Endothelial cell of umbilical vein (primary cell): ENCODE data around the gene RMND5A. TPM values are rescaled to one million over a fixed set of nuclear protein-coding genes. Genes with fewer than 3 reads are reported as not detected.
A peak's percentile ranks its signal among the peaks of the same experiment; 100 is the strongest.

ENCODE experiments used
- BruUV-seq: library from RNA; stranded (reverse); fragments of 400-500 nt; replicated peaks from 2 replicates; lab custom pipeline; 2021; lab: Mats Ljungman, UMichigan
- CTCF ChIA-PET: fragments of 300-600, 350-600 bp; sonication (Branson Sonifier 250); formaldehyde crosslinking; loops from one replicate; lab custom pipeline; 2021; ENCODE audit warnings: antibody characterized with exemption, inconsistent platforms; lab: Charles Lee
- POLR2A ChIA-PET: fragments of 300-600, 350-600 bp; sonication (Branson Sonifier 250); formaldehyde crosslinking; loops from one replicate; lab custom pipeline; 2021; ENCODE audit warnings: antibody characterized with exemption, inconsistent platforms; lab: Charles Lee
- DNase-seq: peaks from one replicate; pipeline ENCODE4 v3.0.0-alpha.2; 2011; ENCODE audit warnings: low read depth, low spot score
- FAIRE-seq: peaks from 2 replicates; lab custom pipeline; 2011; peaks lifted over from hg19 to GRCh38; lab: Jason Lieb, UNC
- H2AFZ ChIP-seq: 2 replicates; pipeline ENCODE4 v1.6.0; 2012; ENCODE audit warnings: low read depth, low read length, control low read depth, inconsistent platforms
- H3K27ac ChIP-seq: 2 replicates; pipeline ENCODE4 v1.5.1; 2011; ENCODE audit warnings: low read depth, mild to moderate bottlenecking, control low read depth, low read length, moderate library complexity; ENCODE audit not compliant: insufficient read depth
- H3K27me3 ChIP-seq, 2 experiments: 2 replicates each; pipeline versions ENCODE4 v1.6.0 to v1.6.1; 2011; ENCODE audit warnings: low read length in 2 of 2, mixed read lengths in 1 of 2; ENCODE audit not compliant: control insufficient read depth in 2 of 2, insufficient read depth in 2 of 2
- H3K36me3 ChIP-seq, 2 experiments: 2 replicates in 1 of 2; 3 replicates in 1 of 2; pipeline ENCODE4 v1.5.1; 2011; ENCODE audit warnings: low read length in 2 of 2, mild to moderate bottlenecking in 1 of 2, moderate library complexity in 1 of 2; ENCODE audit not compliant: control insufficient read depth in 2 of 2, insufficient read depth in 2 of 2; ENCODE audit errors: extremely low read depth in 1 of 2
- H3K4me1 ChIP-seq: 3 replicates; pipeline ENCODE4 v1.5.1; 2011; ENCODE audit warnings: mild to moderate bottlenecking, low read length; ENCODE audit not compliant: control insufficient read depth, insufficient read depth; ENCODE audit errors: extremely low read depth
- H3K4me2 ChIP-seq: 2 replicates; pipeline ENCODE4 v1.6.1; 2011; ENCODE audit warnings: low read length, control low read depth, mixed read lengths; ENCODE audit not compliant: insufficient read depth
- H3K4me3 ChIP-seq, 3 experiments: fragments of 200-600 bp in 1 of 3; sonication (generic), shearing (Covaris generic) in 1 of 3; replicated peaks in 1 of 3; 2 replicates each; pipeline ENCODE4 v1.5.1; 2011 to 2016; ENCODE audit warnings: control low read depth in 3 of 3, low read length in 3 of 3, mild to moderate bottlenecking in 2 of 3, inconsistent platforms in 1 of 3, low read depth in 1 of 3, moderate library complexity in 1 of 3; ENCODE audit not compliant: insufficient read depth in 1 of 3
- H3K79me2 ChIP-seq: 2 replicates; pipeline ENCODE4 v1.6.0; 2012; ENCODE audit warnings: low read length, inconsistent platforms; ENCODE audit not compliant: control insufficient read depth, insufficient read depth
- H3K9ac ChIP-seq: replicated peaks from 2 replicates; pipeline ENCODE3; 2011; ENCODE audit warnings: low read length, control low read depth; ENCODE audit not compliant: insufficient read depth; ENCODE audit errors: extremely low read depth
- H3K9me1 ChIP-seq: replicated peaks from 3 replicates; pipeline ENCODE4 v1.6.0; 2011; ENCODE audit warnings: mild to moderate bottlenecking, low read length; ENCODE audit not compliant: control insufficient read depth, insufficient read depth; ENCODE audit errors: extremely low read depth
- H3K9me3 ChIP-seq: replicated peaks from 2 replicates; pipeline ENCODE4 v1.5.1; 2012; ENCODE audit warnings: low read length, inconsistent platforms; ENCODE audit not compliant: control insufficient read depth, insufficient read depth
- H4K20me1 ChIP-seq: replicated peaks from 2 replicates; pipeline ENCODE3; 2011; ENCODE audit warnings: mild to moderate bottlenecking, low read length; ENCODE audit not compliant: control insufficient read depth, insufficient read depth; ENCODE audit errors: extremely low read depth
- EZH2 ChIP-seq: IDR thresholded peaks from 2 replicates; pipeline ENCODE4 v1.6.1; 2012; ENCODE audit warnings: borderline replicate concordance, low read depth, mild to moderate bottlenecking, moderate library complexity, low read length, inconsistent platforms; ENCODE audit not compliant: severe bottlenecking
- FOS ChIP-seq: IDR thresholded peaks from 2 replicates; pipeline ENCODE4 v1.6.1; 2011; ENCODE audit warnings: mild to moderate bottlenecking, low read length, moderate library complexity, borderline replicate concordance; ENCODE audit not compliant: insufficient read depth
- GATA2 ChIP-seq: IDR thresholded peaks from 2 replicates; pipeline ENCODE4 v1.7.0; 2011; ENCODE audit warnings: low read depth, mild to moderate bottlenecking, moderate library complexity, mixed read lengths, low read length; ENCODE audit not compliant: insufficient read length, insufficient read depth
- JUN ChIP-seq: IDR thresholded peaks from 2 replicates; pipeline ENCODE4 v1.6.1; 2011; ENCODE audit warnings: borderline replicate concordance, low read depth; ENCODE audit not compliant: insufficient read length, insufficient read depth
- MYC ChIP-seq: IDR thresholded peaks from one replicate; pipeline ENCODE4 v1.6.1; 2011; ENCODE audit warnings: mild to moderate bottlenecking, low read depth, low read length
- POLR2A ChIP-seq: IDR thresholded peaks from 2 replicates; pipeline ENCODE4 v1.6.1; 2012; ENCODE audit warnings: low read depth, mild to moderate bottlenecking, control low read depth, low read length
- POLR2AphosphoS5 ChIP-seq: IDR thresholded peaks from 2 replicates; pipeline ENCODE4 v1.6.1; 2012; ENCODE audit warnings: low read depth, mild to moderate bottlenecking, control low read depth, low read length, moderate library complexity; ENCODE audit not compliant: insufficient read depth
- dilution Hi-C: fragments of 300-500 bp; cut with MboI; formaldehyde crosslinking; loops from one replicate; pipeline ENCODE4 v1.15.0; 2019; ENCODE audit warnings: low sequenced_read_pairs; ENCODE audit not compliant: extremely low pct_ligation_motif_present
- intact Hi-C: fragments of 100-400 bp; cut with micrococcal nuclease; formaldehyde crosslinking; loops from one replicate; pipeline ENCODE4 v1.10.0; 2022
- polyA plus RNA-seq, 4 experiments: library from polyadenylated mRNA; depleted of rRNA in 3 of 4; stranded (reverse) in 3 of 4; unstranded in 1 of 4; fragments of >200 nt; gene quantifications; 2 replicates each; pipeline versions ENCODE4 v1.2.1 to v1.2.3, GENCODE V29; 2011 to 2012; ENCODE audit warnings: missing spikeins in 1 of 4
- total RNA-seq: library from RNA; stranded (reverse); gene quantifications from 2 replicates; pipeline ENCODE4 v1.2.3, GENCODE V29; 2021
- TF ChIP-seq, protein P1 (sequence below): IDR thresholded peaks from 2 replicates; pipeline ENCODE4 v1.6.1; 2011; ENCODE audit not compliant: insufficient read depth, insufficient read length
- TF ChIP-seq, protein P2 (sequence below), 2 donors: IDR thresholded peaks; 1 replicate in 1 of 2; 2 replicates in 1 of 2; pipeline ENCODE4 v1.5.1; 2011; ENCODE audit warnings: low read length in 2 of 2, mild to moderate bottlenecking in 2 of 2, moderate library complexity in 2 of 2, control low read depth in 1 of 2, inconsistent platforms in 1 of 2, low read depth in 1 of 2; ENCODE audit not compliant: insufficient read depth in 1 of 2; ENCODE audit errors: extremely low read depth in 1 of 2

Gene RMND5A
- total and polyA plus RNA-seq, 2 donors (not counting 3 experiments of a cell fraction or from before 2014, with no cell fraction given) = 10.8 to 21.5 TPM

DNA sequence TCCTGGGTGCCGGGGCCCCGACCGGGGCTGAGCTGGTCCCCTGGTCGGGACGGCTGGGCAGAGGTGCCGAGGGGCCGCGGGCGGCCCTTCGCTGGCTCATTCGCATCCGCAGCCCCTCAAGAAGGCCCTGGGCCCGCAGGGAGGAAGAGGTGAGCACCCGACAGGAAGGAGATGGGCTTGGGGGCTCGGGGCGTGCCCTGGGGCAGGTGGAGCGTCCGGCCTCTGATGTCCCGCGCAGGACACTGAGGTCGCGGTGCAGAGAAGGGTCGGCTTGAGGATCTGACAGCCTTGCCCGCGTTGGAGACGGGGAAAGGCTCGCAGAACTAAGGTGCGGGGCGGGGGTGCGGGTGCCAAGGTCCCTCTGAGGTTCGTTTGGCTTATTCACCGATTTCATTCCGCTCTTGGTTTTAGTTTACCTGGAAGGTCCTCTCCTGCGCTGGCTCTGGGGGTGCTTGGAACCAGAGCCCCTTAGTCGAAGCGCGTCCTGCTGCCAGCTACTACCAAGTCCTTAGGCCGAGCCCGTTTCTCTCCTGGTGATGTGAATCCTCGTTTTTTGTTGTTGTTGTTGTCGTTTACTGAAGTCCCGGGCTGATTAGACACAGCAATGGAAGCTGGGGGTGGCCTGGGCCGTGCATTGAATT is 89.5 kb downstream of the RMND5A start:
- no peaks in the 10 kb centered on the region for H3K9me3 ChIP-seq
- CTCF ChIA-PET = no interaction called here
- no peaks in the 10 kb centered on the region for H3K36me3 ChIP-seq
- TF ChIP-seq EZH2 (peak; percentile 77), FOS (no peak)
- TF ChIP-seq, protein P1, sequence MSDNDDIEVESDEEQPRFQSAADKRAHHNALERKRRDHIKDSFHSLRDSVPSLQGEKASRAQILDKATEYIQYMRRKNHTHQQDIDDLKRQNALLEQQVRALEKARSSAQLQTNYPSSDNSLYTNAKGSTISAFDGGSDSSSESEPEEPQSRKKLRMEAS = no peak
- no peak for DNase-seq
- peaks cover 18 to 29% of the 10 kb centered on the region in 2 experiments for H3K27me3 ChIP-seq
- H3K4me3 ChIP-seq = no peak overlapping the region
- no peaks in the 10 kb centered on the region for H3K9me1 ChIP-seq
- no peaks in the 10 kb centered on the region for H3K79me2 ChIP-seq
- H3K9ac ChIP-seq = no peak overlapping the region
- no TSS peak for BruUV-seq
- FAIRE-seq = no peak
- no peaks in the 10 kb centered on the region for H3K4me1 ChIP-seq
- no peak overlapping the region for H3K27ac ChIP-seq
- H3K4me2 ChIP-seq = no peak overlapping the region
- H2AFZ ChIP-seq = no peak overlapping the region
- dilution Hi-C loops (no loop called here), intact Hi-C loops (no loop called here)
- H4K20me1 ChIP-seq = no peaks in the 10 kb centered on the region
- POLR2A ChIA-PET = no interaction called here

DNA sequence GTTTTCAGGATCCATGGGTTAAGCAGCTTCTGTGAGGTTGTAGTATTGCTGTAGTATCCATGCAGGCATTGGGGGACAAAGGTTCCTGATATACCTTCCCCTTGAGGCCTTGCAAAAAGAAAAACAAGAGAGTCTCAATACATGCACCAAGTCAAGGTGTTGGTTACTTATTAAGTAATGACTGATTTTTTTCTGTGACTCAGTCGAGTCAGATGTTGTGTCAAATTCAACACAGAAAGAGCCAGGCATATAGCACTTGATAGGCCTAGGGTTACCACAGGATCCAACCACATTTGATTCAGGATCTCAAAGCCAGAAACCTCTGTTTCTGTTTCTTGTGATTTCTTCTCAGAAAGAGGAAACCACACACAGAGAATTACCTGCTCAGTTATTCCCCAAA is 95.5 kb downstream of the RMND5A start:
- DNase-seq = no peak
- no peak overlapping the region for H3K9ac ChIP-seq
- ChIA-PET CTCF (interaction anchor here (0.6 kb wide), 1 partner anchor 280 kb away, joined by 3 read pairs; no protein-coding TSS in a partner anchor), POLR2A (no interaction called here)
- H4K20me1 ChIP-seq = no peaks in the 10 kb centered on the region
- no peaks in the 10 kb centered on the region for H3K9me1 ChIP-seq
- no peak overlapping the region for H2AFZ ChIP-seq
- no peak overlapping the region for H3K4me3 ChIP-seq
- peaks cover 4 to 5% of the 10 kb centered on the region in 2 experiments for H3K27me3 ChIP-seq
- H3K4me2 ChIP-seq = no peak overlapping the region
- dilution Hi-C loops (no loop called here), intact Hi-C loops (no loop called here)
- no peaks in the 10 kb centered on the region for H3K9me3 ChIP-seq
- no peak for FAIRE-seq
- no peak overlapping the region for H3K27ac ChIP-seq
- TF ChIP-seq GATA2 (no peak), FOS (no peak), POLR2A (no peak), POLR2AphosphoS5 (no peak), MYC (no peak), EZH2 (no peak), JUN (no peak)
- TF ChIP-seq, protein P2, sequence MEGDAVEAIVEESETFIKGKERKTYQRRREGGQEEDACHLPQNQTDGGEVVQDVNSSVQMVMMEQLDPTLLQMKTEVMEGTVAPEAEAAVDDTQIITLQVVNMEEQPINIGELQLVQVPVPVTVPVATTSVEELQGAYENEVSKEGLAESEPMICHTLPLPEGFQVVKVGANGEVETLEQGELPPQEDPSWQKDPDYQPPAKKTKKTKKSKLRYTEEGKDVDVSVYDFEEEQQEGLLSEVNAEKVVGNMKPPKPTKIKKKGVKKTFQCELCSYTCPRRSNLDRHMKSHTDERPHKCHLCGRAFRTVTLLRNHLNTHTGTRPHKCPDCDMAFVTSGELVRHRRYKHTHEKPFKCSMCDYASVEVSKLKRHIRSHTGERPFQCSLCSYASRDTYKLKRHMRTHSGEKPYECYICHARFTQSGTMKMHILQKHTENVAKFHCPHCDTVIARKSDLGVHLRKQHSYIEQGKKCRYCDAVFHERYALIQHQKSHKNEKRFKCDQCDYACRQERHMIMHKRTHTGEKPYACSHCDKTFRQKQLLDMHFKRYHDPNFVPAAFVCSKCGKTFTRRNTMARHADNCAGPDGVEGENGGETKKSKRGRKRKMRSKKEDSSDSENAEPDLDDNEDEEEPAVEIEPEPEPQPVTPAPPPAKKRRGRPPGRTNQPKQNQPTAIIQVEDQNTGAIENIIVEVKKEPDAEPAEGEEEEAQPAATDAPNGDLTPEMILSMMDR (IDR thresholded peaks at IDR 0.05; ENCODE audit: extremely low read depth in 1 of 2, insufficient read depth in 1 of 2, low read depth in 1 of 2, low read length in 2 of 2) = no peak
- TF ChIP-seq, protein P1 = no peak
- no TSS peak for BruUV-seq
- no peaks in the 10 kb centered on the region for H3K79me2 ChIP-seq
- no peaks in the 10 kb centered on the region for H3K4me1 ChIP-seq
- H3K36me3 ChIP-seq = no peaks in the 10 kb centered on the region
